OCI-LY3 (cell line): ENCODE measurements around the gene COL20A1.

Experiments used
- H2AFZ ChIP-seq: fragments of 200-600, 300-600 bp; shearing (Covaris generic); 2 replicates; pipeline ENCODE4 v1.6.0; 2014; ENCODE audit warnings: antibody characterized with exemption, low read depth, low read length
- H3K27ac ChIP-seq: fragments of 200-600, 300-600 bp; sonication (generic); 2 replicates; pipeline ENCODE4 v1.5.1; 2014; ENCODE audit warnings: mild to moderate bottlenecking, low read length, moderate library complexity, mixed read lengths
- H3K27me3 ChIP-seq: fragments of 200-600, 300-600 bp; sonication (generic); 2 replicates; pipeline ENCODE4 v1.6.1; 2014; ENCODE audit warnings: low read depth, low read length, mixed read lengths
- H3K36me3 ChIP-seq: fragments of 200-600, 300-600 bp; sonication (generic); replicated peaks from 2 replicates; pipeline ENCODE3; 2014; ENCODE audit warnings: low read depth, low read length, mixed read lengths
- H3K4me1 ChIP-seq: fragments of 300-600, 200-600 bp; sonication (generic); 2 replicates; pipeline ENCODE4 v1.6.1; 2014; ENCODE audit warnings: low read length, mixed read lengths
- H3K4me2 ChIP-seq: fragments of 200-600, 300-600 bp; sonication (generic); 2 replicates; pipeline ENCODE4 v1.6.1; 2014; ENCODE audit warnings: low read length, mixed read lengths
- H3K4me3 ChIP-seq: fragments of 300-600, 200-600 bp; sonication (generic); 2 replicates; pipeline ENCODE4 v1.5.1; 2014; ENCODE audit warnings: antibody characterized with exemption, mild to moderate bottlenecking, low read length, moderate library complexity
- H3K79me2 ChIP-seq: fragments of 300-600, 200-600 bp; shearing (Covaris generic); 2 replicates; pipeline ENCODE4 v1.6.1; 2014; ENCODE audit warnings: mild to moderate bottlenecking, low read length, mixed read lengths
- H3K9ac ChIP-seq: fragments of 300-600, 200-600 bp; shearing (Covaris generic); 2 replicates; pipeline ENCODE4 v1.6.0; 2014; ENCODE audit warnings: mild to moderate bottlenecking, low read length, moderate library complexity
- H3K9me3 ChIP-seq: fragments of 200-600, 300-600 bp; shearing (Covaris generic); 2 replicates; pipeline ENCODE4 v1.6.1; 2014; ENCODE audit warnings: low read length, mixed read lengths; ENCODE audit not compliant: insufficient read depth
- H4K20me1 ChIP-seq: fragments of 200-600, 300-600 bp; sonication (generic); 2 replicates; pipeline ENCODE4 v1.6.1; 2016; ENCODE audit warnings: low read length, mixed read lengths; ENCODE audit not compliant: insufficient read depth
- CTCF ChIP-seq: fragments of 200-600, 300-600 bp; sonication (generic); IDR thresholded peaks from 2 replicates; pipeline ENCODE4 v1.5.1; 2014; ENCODE audit warnings: antibody characterized with exemption, low read length, low read depth
- EZH2phosphoT487 ChIP-seq: fragments of 200-600 bp; shearing (Covaris generic); IDR thresholded peaks from 2 replicates; pipeline ENCODE4 v1.6.1; 2018; ENCODE audit warnings: antibody characterized with exemption, mixed run types, low read depth

Gene COL20A1

GRCh38 chr20:63356511-63356910 lies 63.5 kb downstream of the COL20A1 start:
- no peak overlapping the region for H3K4me2 ChIP-seq
- H3K4me3 ChIP-seq = no peak overlapping the region
- H3K4me1 ChIP-seq = no peaks in the 10 kb centered on the region
- no peaks in the 10 kb centered on the region for H4K20me1 ChIP-seq
- no peaks in the 10 kb centered on the region for H3K79me2 ChIP-seq
- no peak overlapping the region for H2AFZ ChIP-seq
- TF ChIP-seq EZH2phosphoT487 (no peak), CTCF (no peak)
- H3K36me3 ChIP-seq = no peaks in the 10 kb centered on the region
- no peak overlapping the region for H3K9ac ChIP-seq
- H3K9me3 ChIP-seq = no peaks in the 10 kb centered on the region
- no peak overlapping the region for H3K27ac ChIP-seq
- no peaks in the 10 kb centered on the region for H3K27me3 ChIP-seq

- Histone ChIP-seq H4K20me1 (no peaks in the 10 kb centered on the region), H3K79me2 (no peaks in the 10 kb centered on the region), H3K9ac (no peak overlapping the region), H3K4me3 (no peak overlapping the region), H3K27me3 (no peaks in the 10 kb centered on the region), H3K4me1 (no peaks in the 10 kb centered on the region), H3K27ac (no peak overlapping the region), H3K4me2 (no peak overlapping the region), H2AFZ (no peak overlapping the region), H3K36me3 (no peaks in the 10 kb centered on the region), H3K9me3 (no peaks in the 10 kb centered on the region)
- TF ChIP-seq CTCF (no peak), EZH2phosphoT487 (no peak)
Observed at GRCh38 chr20:63356931-63357879, 64.2 kb downstream of the COL20A1 start.

- Histone ChIP-seq H3K4me1 (no peaks in the 10 kb centered on the region), H3K9ac (no peak overlapping the region), H3K79me2 (no peaks in the 10 kb centered on the region), H3K4me2 (no peak overlapping the region), H3K9me3 (no peaks in the 10 kb centered on the region), H3K4me3 (no peak overlapping the region), H3K27ac (no peak overlapping the region), H3K27me3 (no peaks in the 10 kb centered on the region), H4K20me1 (no peaks in the 10 kb centered on the region), H2AFZ (no peak overlapping the region), H3K36me3 (no peaks in the 10 kb centered on the region)
- TF ChIP-seq EZH2phosphoT487 (no peak), CTCF (no peak)
Observed at GRCh38 chr20:63357921-63358905, 65.2 kb downstream of the COL20A1 start.
